HEK293T (cell line): ENCODE data around the gene DNAH1.

ENCODE experiments used
- CTCF ChIA-PET: fragments of 350-600 bp; formaldehyde crosslinking; extraction: SDS; loops from one replicate; lab custom pipeline; 2021; ENCODE audit warnings: antibody characterized with exemption, inconsistent platforms; lab: Yijun Ruan, JAX
- POLR2A ChIA-PET: fragments of 350-600 bp; formaldehyde crosslinking; extraction: SDS; loops from one replicate; lab custom pipeline; 2020; ENCODE audit warnings: antibody characterized with exemption, inconsistent platforms; lab: Yijun Ruan, JAX
- DNase-seq: peaks from one replicate; pipeline ENCODE4 v3.0.0; 2012; ENCODE audit warnings: mixed read lengths; ENCODE audit errors: extremely low spot score
- ARNT ChIP-seq: fragments of 450-650 bp; IDR thresholded peaks from 2 replicates; pipeline ENCODE4 v1.6.1; 2017; ENCODE audit warnings: mild to moderate bottlenecking
- BHLHE40 ChIP-seq: fragments of 450-650 bp; IDR thresholded peaks from 2 replicates; pipeline ENCODE4 v1.6.1; 2016; ENCODE audit warnings: mild to moderate bottlenecking, moderate library complexity, borderline replicate concordance
- CTBP1 ChIP-seq: fragments of 450-650 bp; IDR thresholded peaks from 2 replicates; pipeline ENCODE4 v1.6.1; 2016; ENCODE audit warnings: borderline replicate concordance
- ELF4 ChIP-seq: fragments of 450-650 bp; IDR thresholded peaks from 2 replicates; pipeline ENCODE4 v1.6.1; 2017; ENCODE audit warnings: antibody characterized with exemption
- FOXA1 ChIP-seq: fragments of 450-650 bp; IDR thresholded peaks from 2 replicates; pipeline ENCODE4 v1.6.1; 2016; ENCODE audit warnings: mild to moderate bottlenecking
- FOXK2 ChIP-seq: fragments of 450-650 bp; IDR thresholded peaks from 2 replicates; pipeline ENCODE4 v1.6.1; 2016; ENCODE audit warnings: mild to moderate bottlenecking
- FOXM1 ChIP-seq: fragments of 450-650 bp; IDR thresholded peaks from 2 replicates; pipeline ENCODE4 v1.6.1; 2017; ENCODE audit warnings: mild to moderate bottlenecking, borderline replicate concordance
- HDGF ChIP-seq: fragments of 450-650 bp; IDR thresholded peaks from 2 replicates; pipeline ENCODE4 v1.6.1; 2017; ENCODE audit warnings: antibody characterized with exemption, borderline replicate concordance
- L3MBTL2 ChIP-seq: fragments of 450-650 bp; conservative IDR thresholded peaks from 2 replicates; pipeline ENCODE4 v1.6.1; 2016; ENCODE audit warnings: mild to moderate bottlenecking
- LEF1 ChIP-seq: fragments of 450-650 bp; IDR thresholded peaks from 2 replicates; pipeline ENCODE4 v1.6.1; 2017; ENCODE audit warnings: mild to moderate bottlenecking, borderline replicate concordance
- NFRKB ChIP-seq: fragments of 450-650 bp; IDR thresholded peaks from 2 replicates; pipeline ENCODE4 v1.6.1; 2016; ENCODE audit warnings: mild to moderate bottlenecking, moderate library complexity
- PKNOX1 ChIP-seq: fragments of 450-650 bp; IDR thresholded peaks from 2 replicates; pipeline ENCODE4 v1.6.1; 2016
- SP1 ChIP-seq: fragments of 450-650 bp; IDR thresholded peaks from 2 replicates; pipeline ENCODE4 v1.6.1; 2017
- SUZ12 ChIP-seq: fragments of 450-650 bp; IDR thresholded peaks from 2 replicates; pipeline ENCODE4 v1.6.1; 2016; ENCODE audit warnings: mild to moderate bottlenecking
- TARDBP ChIP-seq: fragments of 450-650 bp; IDR thresholded peaks from 2 replicates; pipeline ENCODE4 v1.6.1; 2016
- ZNF384 ChIP-seq: fragments of 450-650 bp; IDR thresholded peaks from 2 replicates; pipeline ENCODE4 v1.6.1; 2016

DNAH1 gene

GRCh38 chr3:52400275-52400793 lies 84.2 kb downstream of the DNAH1 start:
- DNase-seq: no peak
- no peak for TF ChIP-seq L3MBTL2
- no peak for TF ChIP-seq HDGF
- TF ChIP-seq FOXK2: no peak
- no peak for TF ChIP-seq SUZ12
- no peak for TF ChIP-seq FOXM1
- no peak for TF ChIP-seq ELF4
- no peak for TF ChIP-seq LEF1
- TF ChIP-seq ARNT: no peak
- TF ChIP-seq NFRKB: no peak
- no peak for TF ChIP-seq TARDBP
- TF ChIP-seq BHLHE40: no peak
- no peak for TF ChIP-seq CTBP1
- TF ChIP-seq ZNF384: no peak
- no peak for TF ChIP-seq SP1
- no peak for TF ChIP-seq FOXA1
- TF ChIP-seq PKNOX1: no peak
- ChIA-PET POLR2A (interaction anchor here (0.7 kb wide), 1 partner anchor 9 kb away, joined by 3 read pairs; no protein-coding TSS in a partner anchor), CTCF (no interaction called here)

- no peak for DNase-seq
- POLR2A ChIA-PET: no interaction called here
- TF ChIP-seq L3MBTL2 (no peak), SUZ12 (no peak), TARDBP (no peak), HDGF (no peak), CTBP1 (no peak), FOXM1 (no peak), PKNOX1 (no peak), ARNT (no peak), FOXK2 (no peak), ZNF384 (no peak), ELF4 (no peak), FOXA1 (no peak), NFRKB (no peak), SP1 (no peak), BHLHE40 (no peak), LEF1 (no peak)
- CTCF ChIA-PET: no interaction called here
These were observed 84.9 kb downstream of the DNAH1 start for GRCh38 chr3:52401021-52401420.

DNA sequence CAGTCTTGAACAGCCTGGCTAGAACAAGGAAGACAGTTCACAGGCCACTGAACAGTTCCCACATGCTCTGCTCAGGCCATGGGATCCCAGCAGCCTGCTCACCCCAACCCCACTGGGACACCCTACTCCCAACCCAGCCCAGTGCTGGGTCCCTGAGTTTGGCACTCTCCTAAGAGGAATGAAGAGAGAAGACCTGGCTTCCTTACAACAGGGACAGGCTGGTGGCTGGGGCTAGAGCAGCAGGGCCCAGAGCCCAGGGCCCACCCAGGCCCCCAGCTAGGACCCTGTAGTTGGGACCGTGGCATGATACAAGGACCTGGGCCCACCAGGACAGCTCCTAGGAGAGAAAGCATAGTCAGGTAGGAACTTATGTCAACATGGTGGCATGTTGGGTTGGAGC lies 85.4 kb downstream of the DNAH1 start:
- POLR2A ChIA-PET: no interaction called here
- TF ChIP-seq NFRKB (no peak), FOXK2 (no peak), ZNF384 (no peak), ARNT (no peak), TARDBP (no peak), FOXA1 (no peak), ELF4 (no peak), SUZ12 (no peak), PKNOX1 (no peak), BHLHE40 (no peak), L3MBTL2 (no peak), CTBP1 (no peak), SP1 (no peak), FOXM1 (no peak), HDGF (no peak), LEF1 (no peak)
- CTCF ChIA-PET: no interaction called here
- DNase-seq: no peak

- no peak for DNase-seq
- ChIA-PET POLR2A (no interaction called here), CTCF (no interaction called here)
- TF ChIP-seq HDGF (no peak), LEF1 (no peak), NFRKB (no peak), ARNT (no peak), FOXK2 (no peak), FOXM1 (no peak), TARDBP (no peak), ZNF384 (no peak), SUZ12 (no peak), ELF4 (no peak), PKNOX1 (no peak), CTBP1 (no peak), BHLHE40 (no peak), FOXA1 (no peak), SP1 (no peak), L3MBTL2 (no peak)
These were observed 86.0 kb downstream of the DNAH1 start for GRCh38 chr3:52402101-52402521.

DNA sequence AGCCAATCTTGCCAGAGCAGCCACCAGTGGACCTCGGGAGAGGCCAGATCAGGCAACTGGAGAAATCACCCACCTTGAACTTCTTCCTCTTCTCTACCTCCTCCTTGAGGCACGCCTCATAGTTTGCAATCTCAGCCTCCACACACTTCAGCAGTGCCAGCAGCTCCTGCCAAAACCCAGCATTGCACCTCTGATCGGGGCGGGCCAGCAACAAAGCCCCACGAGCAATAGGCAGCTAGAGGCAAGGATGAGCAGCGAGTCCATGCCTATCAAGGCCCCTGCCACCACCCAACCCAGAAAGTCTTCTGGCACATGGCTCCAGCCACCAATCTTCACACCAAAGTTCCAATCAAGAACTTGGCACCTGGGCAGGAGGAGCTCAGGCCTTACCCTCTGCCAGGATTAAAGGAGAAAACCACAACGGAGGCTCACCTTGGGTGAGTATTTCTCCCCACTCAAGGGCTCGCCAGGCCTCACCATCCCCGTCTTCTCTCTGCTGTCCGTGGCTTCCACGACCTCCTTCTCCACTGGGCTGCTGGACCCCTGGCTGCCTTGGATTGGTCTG lies 86.7 kb downstream of the DNAH1 start:
- DNase-seq: no peak
- CTCF ChIA-PET: no interaction called here

More for the DNA sequence above, 86.7 kb downstream of the DNAH1 start:
- POLR2A ChIA-PET: no interaction called here
- no peak for TF ChIP-seq ARNT
- TF ChIP-seq BHLHE40: no peak
- no peak for TF ChIP-seq CTBP1
- TF ChIP-seq PKNOX1: no peak
- TF ChIP-seq ELF4: no peak
- TF ChIP-seq TARDBP: no peak
- no peak for TF ChIP-seq LEF1
- TF ChIP-seq SUZ12: no peak
- TF ChIP-seq FOXK2: no peak
